ENCODE results near the gene STK11IP.
"Not testable (repeated sequence)": the region's sequence is repeated elsewhere in the genome, so short reads cannot be mapped to it uniquely, and the experiment has no call there.

STK11IP gene

DNA sequence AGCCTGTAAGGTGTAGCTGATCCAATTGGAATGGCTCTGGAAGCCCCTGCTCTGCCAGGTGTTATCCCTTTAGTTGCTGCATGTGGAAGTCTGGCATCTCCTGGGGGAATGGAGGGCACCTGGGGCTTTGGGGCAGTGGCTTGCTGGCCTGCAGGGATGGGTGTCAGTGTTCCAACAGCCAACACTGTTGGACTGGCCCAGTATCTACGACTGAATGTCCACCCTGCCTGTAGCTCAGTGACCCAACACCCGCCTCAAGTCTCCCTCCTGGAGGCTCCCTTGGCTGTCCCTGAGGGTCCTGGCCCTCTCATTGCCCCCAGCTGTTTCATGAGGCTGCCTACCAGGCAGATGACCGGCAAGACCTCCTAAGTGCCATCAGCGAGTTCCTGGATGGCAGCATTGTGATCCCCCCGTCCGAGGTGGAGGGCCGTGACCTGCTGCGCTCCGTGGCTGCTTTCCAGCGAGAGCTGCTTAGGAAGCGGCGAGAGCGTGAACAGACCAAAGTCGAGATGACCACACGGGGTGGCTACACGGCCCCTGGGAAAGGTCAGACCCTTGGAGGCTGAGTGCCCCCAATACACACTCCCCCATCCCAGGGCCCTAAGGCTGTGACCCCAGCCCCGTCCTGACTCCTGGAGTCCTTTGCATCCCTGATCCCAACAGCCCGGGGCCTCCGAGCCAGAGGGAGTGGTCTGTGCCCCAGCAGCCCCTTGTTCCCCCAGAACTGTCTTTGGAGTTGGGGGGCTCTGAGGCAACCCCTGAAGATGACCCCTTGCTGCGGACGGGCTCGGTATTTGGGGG is 37.5 kb downstream of the STK11IP start:
- no peak for DNase-seq (ENCODE audit: low spot score)

GRCh38 chr2:219636144-219636915 is 38.7 kb downstream of the STK11IP start:
- DNase-seq (ENCODE audit: low spot score), result no peak

DNA sequence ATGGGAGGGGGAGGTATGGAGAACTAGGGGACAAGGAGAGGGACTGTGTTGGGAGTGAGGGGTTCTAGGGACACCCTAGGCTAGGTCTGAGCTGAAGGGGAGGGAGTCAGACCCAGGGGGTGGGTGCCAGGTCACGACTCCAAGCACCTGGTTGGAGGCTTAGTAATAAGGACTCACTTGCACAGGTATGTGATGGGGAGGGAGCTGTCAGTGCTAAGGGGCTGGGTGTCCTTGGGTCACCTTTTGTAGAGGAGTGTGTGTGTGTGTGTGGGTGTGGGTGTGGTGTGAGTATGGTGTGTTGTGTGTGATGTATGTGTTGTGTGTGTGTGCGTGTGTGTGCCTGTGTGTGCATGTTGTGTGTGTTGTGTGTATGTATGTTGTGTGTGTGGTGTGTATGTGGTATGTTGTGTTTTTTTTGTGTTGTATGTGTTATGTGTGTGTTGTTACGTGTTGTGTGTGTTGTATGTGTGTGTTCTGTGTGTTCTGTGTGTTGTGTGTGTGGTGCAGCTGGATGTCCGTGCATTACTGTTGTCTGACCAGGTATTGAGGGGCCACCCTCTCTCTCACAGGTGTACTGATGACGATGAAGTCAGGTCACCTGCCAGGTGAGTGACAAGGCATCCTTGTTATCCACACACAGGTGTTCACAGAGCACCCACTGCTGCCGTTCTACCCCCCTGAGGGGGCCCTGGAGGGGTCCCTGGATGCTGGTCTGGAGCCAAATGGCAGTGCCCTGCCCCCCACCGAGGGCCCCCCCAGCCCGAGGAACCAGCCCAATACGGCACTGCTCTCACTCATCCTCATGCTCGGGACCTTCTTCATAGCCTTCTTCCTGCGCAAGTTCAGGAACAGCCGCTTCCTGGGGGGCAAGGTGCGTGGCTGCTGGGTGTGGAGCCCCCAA is 39.5 kb downstream of the STK11IP start:
- no peak for DNase-seq (ENCODE audit: low spot score)

DNA sequence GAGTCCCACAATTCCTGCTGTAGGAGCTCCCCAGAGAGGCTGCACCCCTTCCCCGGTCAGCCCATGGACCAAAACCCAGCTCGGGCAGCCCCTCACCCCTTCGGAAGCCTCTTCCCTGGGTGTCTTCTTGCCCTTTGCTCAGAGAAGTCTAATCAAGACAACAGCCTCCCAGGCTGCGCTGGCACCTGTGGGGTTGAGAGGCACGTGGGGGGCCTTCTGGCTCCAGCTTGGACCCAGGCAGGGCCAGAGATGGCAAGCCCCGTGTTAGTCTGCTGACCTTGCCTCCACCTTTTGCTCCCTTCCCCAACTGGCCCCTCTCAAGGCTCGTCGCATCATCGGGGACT is 40.2 kb downstream of the STK11IP start:
- DNase-seq (ENCODE audit: low spot score), result no peak

DNA sequence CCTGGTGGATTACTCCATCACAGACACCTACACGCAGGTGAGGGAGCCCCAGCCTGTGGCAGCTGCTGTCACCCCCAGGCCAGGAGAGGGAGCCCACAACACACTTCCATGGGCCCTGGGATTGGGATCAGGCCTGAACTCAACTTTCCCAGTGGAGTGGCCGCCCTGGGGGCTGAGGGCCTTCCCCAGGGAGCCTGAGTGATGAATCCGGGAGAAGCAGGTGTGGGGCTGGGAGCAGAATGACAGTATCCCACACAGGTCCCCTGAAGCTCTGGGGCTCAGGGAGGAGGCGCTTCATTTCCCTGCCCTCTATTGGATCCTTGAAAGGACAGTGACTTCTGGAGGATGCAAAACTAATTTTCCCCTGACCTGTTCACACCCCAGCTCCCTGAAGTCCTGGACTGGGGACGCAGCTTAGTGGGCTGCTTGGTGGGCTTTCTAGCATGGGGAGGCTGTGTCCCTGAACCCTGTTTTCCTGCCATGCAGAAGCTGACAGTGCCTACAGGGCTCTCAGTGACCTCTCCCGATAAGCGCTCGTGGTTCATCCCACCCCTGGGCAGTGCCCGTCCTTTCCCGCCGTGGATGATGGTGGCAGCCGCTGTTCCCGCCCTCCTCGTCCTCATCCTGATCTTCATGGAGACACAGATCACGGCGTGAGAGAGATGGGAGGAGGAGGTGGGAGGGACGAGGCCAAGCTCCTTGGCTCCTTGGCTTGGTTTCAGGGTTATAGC is 40.7 kb downstream of the STK11IP start:
- DNase-seq (ENCODE audit: low spot score), result no peak

- no peak for DNase-seq (ENCODE audit: low spot score)
These were observed 41.5 kb downstream of the STK11IP start for GRCh38 chr2:219638948-219639755.

GRCh38 chr2:219641390-219642068 is 43.9 kb downstream of the STK11IP start:
- no peak for DNase-seq (ENCODE audit: low spot score)

DNA sequence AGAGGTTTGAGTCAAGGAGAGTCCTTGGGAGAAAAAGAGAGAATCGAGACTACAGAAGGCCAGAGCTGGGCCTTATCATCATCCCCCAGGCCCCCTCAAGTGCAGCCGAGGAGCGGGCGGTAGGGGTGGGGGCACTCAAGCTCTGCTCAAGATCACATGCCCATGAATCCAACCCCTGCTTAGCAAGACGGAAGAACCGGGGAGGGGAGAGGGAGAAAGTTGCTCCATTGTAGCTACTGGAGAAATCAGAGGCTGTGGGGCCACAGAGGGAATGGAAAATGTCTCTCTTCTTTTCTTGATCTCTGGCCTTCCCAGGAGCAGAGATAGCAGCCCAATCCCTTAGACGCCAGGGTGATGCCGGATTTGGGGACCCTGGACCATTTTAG is 44.4 kb downstream of the STK11IP start:
- no peak for DNase-seq (ENCODE audit: low spot score)

DNA sequence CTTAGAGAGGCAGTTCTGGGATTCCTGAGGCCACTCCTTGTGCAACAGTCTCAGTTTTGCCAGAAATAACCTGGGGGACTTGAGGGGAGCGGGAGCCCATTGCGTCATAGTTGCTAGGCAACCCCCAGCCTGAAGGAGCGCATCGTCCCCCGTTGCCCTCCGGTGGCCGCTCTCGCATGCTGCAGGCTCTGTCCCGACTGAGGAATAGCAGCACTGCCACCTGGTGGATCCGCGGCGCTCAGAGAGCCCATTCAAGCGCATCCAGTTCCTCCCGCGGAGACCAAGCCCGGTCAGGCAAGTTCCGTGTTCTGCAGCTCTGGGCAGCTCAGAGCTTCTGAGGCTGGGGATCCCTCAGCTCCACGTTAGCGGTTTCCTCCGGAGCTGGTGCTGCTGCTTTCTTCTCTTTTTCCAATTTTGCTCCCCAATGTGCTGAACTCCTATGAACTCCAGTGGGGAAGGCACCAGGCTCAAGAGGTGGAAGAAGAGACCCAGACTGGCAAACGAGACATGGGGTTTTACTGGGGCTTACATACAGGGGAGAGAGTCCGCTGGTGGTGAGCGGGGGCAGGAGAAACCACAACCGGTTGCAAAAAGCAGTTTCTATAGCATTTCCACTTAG is 44.9 kb downstream of the STK11IP start:
- peak; percentile 97 for DNase-seq (ENCODE audit: low spot score)

- no peak for DNase-seq (ENCODE audit: low spot score)
These were observed 45.4 kb downstream of the STK11IP start for GRCh38 chr2:219643084-219643473.

DNA sequence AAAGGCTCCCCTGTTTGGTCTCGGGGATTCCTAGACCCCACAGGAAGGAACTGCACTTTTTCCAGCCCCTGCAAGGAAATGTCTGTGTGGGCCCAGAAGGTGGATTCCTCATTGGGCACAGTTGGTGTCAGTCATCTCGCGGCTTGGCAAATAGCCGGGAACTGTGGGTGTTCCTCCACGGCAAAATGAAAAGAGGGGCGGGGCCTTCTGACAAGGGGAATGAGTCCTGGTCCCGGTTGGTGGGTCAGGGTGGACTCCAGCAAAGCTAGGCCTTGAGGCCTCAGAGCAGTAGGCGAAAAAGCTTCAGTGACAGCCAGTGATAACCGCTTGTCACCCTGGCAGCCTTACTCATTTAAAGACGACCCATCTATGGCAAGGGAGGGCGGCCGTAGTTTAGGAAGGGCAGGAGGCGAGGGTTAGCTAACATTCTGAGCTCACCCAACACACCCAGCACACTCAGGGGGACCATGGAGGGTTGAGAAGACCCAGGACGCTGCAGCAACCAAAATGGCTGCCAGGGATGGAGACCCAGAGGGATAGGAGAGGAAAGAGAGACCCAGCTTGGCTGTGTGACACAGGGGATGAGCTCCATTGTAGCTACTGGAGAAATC is 46.2 kb downstream of the STK11IP start:
- DNase-seq (ENCODE audit: low spot score), result no peak

DNA sequence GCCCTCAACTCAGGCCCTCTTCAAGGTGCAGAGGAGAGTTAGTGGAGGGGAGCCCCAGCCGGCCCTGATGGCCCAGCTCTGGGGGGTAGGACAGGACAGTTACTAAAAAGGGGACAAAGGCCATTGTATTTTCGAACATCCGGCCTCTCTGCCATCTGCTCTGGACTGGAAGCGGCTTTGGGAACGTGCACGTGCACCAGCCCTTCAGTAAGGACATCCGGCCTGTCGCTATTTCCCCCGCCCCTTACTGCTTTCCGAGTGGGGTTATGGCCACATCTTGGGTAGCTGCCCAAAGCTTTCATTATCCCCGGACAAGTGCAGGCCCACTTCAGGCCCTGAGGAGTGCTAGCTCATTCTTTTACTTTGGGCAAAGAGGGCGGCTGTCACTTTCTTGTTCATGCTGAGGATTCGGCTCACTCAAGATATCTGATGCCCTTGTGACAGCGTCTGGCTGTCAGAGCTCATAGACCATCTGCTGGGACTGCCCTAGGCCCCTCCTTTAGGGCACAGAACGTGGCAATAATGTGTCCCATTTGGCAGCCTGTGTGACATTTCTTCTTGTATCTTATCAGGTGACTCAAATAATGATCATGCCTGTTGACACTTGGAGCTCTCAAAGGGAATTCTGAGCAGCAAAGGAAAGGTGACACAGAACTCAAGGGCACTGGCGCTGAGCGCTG is 47.3 kb downstream of the STK11IP start:
- DNase-seq (ENCODE audit: low spot score), result peak; percentile 28

- no peak for DNase-seq (ENCODE audit: low spot score)
These were observed 48.2 kb downstream of the STK11IP start for GRCh38 chr2:219645631-219646527.

DNA sequence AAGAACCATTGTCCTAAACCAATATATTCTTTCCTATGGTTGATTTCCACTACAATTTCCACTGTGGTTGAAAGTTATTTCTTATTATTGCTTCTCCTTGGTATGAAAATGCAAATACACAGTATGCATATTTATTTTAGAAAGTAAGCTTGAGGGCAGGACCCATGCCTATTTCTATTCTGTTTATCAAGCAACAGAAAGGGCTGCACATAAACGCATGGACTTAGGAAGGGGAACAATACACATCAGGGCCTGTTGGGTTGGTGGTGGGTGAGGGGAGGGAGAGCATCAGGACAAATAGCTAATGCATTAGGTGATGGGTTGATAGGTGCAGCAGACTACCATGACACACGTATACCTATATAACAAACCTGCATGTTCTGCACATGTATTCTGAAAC is 50.5 kb downstream of the STK11IP start:
- DNase-seq (ENCODE audit: low spot score), result no peak

DNA sequence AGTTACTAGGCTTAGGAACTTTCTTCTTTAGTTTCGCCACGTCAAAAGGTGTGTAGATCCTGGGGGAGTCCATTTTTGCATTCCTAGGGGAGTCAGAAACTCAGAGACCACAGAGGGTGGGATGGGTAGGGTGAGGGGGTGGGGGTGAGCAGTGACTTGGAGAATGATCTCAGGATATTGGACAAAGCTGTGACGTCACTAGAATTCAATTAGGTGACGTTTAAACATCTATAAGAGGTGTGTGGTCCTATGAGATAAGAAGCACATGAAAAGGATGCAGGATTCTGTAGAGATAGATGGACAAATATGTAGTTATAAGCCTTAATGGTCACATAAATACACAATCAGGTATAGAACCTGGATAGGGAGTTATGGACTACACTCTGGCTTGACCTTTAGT is 51.3 kb downstream of the STK11IP start:
- no peak for DNase-seq (ENCODE audit: low spot score)

DNA sequence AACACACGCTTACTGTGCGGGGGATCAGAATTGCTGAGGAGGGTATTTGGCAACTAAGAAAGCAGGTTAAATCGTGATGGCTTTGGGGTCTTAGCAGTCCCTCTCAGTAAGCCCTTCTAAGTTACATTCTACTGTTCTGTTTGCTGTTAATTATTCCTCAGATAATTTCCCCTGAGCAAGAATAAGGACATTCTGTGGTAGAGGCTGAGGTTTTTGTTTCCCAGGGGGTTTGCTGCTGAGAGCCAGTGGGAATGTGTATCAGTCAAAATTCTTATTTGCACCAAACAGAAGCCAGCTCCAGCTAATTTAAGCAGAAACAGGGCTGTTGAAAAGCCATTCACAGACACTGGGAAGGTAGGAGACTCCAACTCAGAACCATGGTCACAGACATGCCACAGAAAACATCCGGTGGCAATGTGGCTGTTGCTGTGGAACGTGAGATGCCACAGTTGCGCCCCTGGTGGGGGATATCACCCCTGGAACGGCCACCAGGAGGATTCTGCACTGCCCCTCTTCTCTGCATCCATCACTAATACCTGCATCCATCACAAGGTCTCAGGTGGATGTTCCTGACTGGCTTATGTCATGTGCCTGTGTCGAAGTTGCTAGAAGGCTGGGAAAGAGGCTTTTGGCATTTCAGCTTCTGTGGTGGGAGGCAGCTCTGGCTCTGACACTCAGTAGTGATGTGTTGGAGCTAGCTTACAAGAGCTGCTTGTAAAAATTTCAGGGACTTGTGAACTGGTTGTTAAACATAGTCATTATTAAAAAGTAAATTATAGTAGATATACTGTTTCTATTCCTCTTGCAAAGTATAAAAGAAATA is 53.0 kb downstream of the STK11IP start:
- DNase-seq (ENCODE audit: low spot score), result no peak

DNA sequence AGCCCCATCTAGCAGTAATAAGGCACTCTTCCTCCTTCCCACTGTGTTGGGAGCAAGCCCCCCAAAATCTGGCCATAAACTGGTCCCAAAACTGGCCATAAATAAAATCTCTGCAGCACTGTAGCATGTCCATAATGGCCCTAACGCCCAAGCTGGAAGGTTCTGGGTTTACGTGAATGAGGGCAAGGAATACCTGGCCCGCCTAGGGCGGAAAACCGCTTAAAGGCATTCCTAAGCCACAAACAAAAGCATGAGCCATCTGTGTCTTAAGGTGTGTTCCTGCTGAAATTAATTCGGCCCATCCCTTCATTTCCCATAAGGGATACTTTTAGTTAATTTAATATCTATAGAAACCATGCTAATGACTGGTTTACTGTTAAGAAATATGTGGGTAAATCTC is 54.0 kb downstream of the STK11IP start:
- not testable (repeated sequence) for DNase-seq (ENCODE audit: low spot score)

Measured in cerebellar cortex (tissue), 1 donor.